Duodenal mucosa (tissue), 2 donors: ENCODE data around the gene TNNT1.
A peak's percentile ranks its signal among the peaks of the same experiment; 100 is the strongest.
"Not testable (repeated sequence)": the region's sequence is repeated elsewhere in the genome, so short reads cannot be mapped to it uniquely, and the experiment has no call there.

ENCODE experiments used
- H3K27ac ChIP-seq: one replicate; pipeline ENCODE4 v1.7.0; 2013; ENCODE audit warnings: low read depth, low read length
- H3K27me3 ChIP-seq, 2 donors: one replicate each; pipeline ENCODE4 v1.7.0; 2013; ENCODE audit warnings: low read length in 2 of 2, control low read depth in 1 of 2; ENCODE audit not compliant: insufficient read depth in 2 of 2, control insufficient read depth in 1 of 2
- H3K36me3 ChIP-seq, 2 donors: one replicate each; pipeline ENCODE4 v1.7.0; 2013; ENCODE audit warnings: low read length in 2 of 2, control low read depth in 1 of 2; ENCODE audit not compliant: insufficient read depth in 2 of 2, control insufficient read depth in 1 of 2
- H3K4me1 ChIP-seq, 2 donors: one replicate each; pipeline ENCODE4 v1.7.0; 2013; ENCODE audit warnings: low read length in 2 of 2, control low read depth in 1 of 2; ENCODE audit not compliant: insufficient read depth in 2 of 2, control insufficient read depth in 1 of 2
- H3K4me3 ChIP-seq, 2 donors: one replicate each; pipeline ENCODE4 v1.7.0; 2013; ENCODE audit warnings: low read length in 2 of 2, low read depth in 1 of 2
- H3K9ac ChIP-seq, 2 donors: one replicate each; pipeline ENCODE4 v1.7.0; 2013; ENCODE audit warnings: low read length in 2 of 2, low read depth in 1 of 2
- H3K9me3 ChIP-seq, 2 donors: one replicate each; pipeline ENCODE4 v1.7.0; 2013; ENCODE audit warnings: low read length in 2 of 2, control low read depth in 1 of 2; ENCODE audit not compliant: control insufficient read depth in 1 of 2

Gene TNNT1

GRCh38 chr19:55172318-55172717 is 23.3 kb upstream of the TNNT1 start:
- not testable (repeated sequence) for H3K36me3 ChIP-seq, H3K9me3 ChIP-seq, H3K4me3 ChIP-seq, H3K4me1 ChIP-seq, H3K9ac ChIP-seq, H3K27ac ChIP-seq
- H3K27me3 ChIP-seq: peaks cover 38 to 50% of the 10 kb centered on the region in 2 donors

GRCh38 chr19:55171440-55171839 is 22.4 kb upstream of the TNNT1 start:
- Histone ChIP-seq H3K9me3 (no peaks in the 10 kb centered on the region), H3K27me3 (peaks cover 44 to 46% of the 10 kb centered on the region in 2 donors), H3K36me3 (no peaks in the 10 kb centered on the region), H3K4me1 (peaks cover 0 to 3% of the 10 kb centered on the region in 2 donors), H3K4me3 (no peak overlapping the region), H3K9ac (no peak overlapping the region), H3K27ac (no peak overlapping the region)

GRCh38 chr19:55169136-55169535 is 20.1 kb upstream of the TNNT1 start:
- peaks cover 29 to 35% of the 10 kb centered on the region in 2 donors for H3K27me3 ChIP-seq

GRCh38 chr19:55166530-55167268 is 17.7 kb upstream of the TNNT1 start, which contains the start of gene DNAAF3:
Gene DNAAF3, minus strand, starts transcription at chr19:55166613. Its CDS starts 200 bp downstream, at chr19:55166413.
- Histone ChIP-seq H3K27ac (no peak within 1 kb of the TSS), H3K36me3 (no peaks in the 10 kb centered on the region), H3K9me3 (no peaks in the 10 kb centered on the region), H3K9ac (no peak within 1 kb of the TSS), H3K4me1 (peaks cover 0 to 3% of the 10 kb centered on the region in 2 donors), H3K27me3 (peaks cover 22 to 30% of the 10 kb centered on the region in 2 donors), H3K4me3 (peak within 1 kb of the TSS; percentile 67 to 71)

More at GRCh38 chr19:55169136-55169535, 20.1 kb upstream of the TNNT1 start:
- Histone ChIP-seq H3K36me3 (no peaks in the 10 kb centered on the region), H3K4me1 (peaks cover 3% of the 10 kb centered on the region in 2 donors), H3K27ac (no peak overlapping the region), H3K9me3 (no peaks in the 10 kb centered on the region), H3K9ac (no peak overlapping the region), H3K4me3 (no peak overlapping the region)

- Histone ChIP-seq H3K36me3 (no peaks in the 10 kb centered on the region), H3K4me1 (peaks cover 0 to 3% of the 10 kb centered on the region in 2 donors), H3K4me3 (peak overlapping the region; percentile 67 to 71), H3K27ac (no peak overlapping the region), H3K9ac (no peak overlapping the region), H3K27me3 (peaks cover 23 to 26% of the 10 kb centered on the region in 2 donors), H3K9me3 (no peaks in the 10 kb centered on the region)
These were observed 17.0 kb upstream of the TNNT1 start for GRCh38 chr19:55165952-55166529.

- Histone ChIP-seq H3K4me1 (peaks cover 0 to 14% of the 10 kb centered on the region in 2 donors), H3K9ac (no peak overlapping the region), H3K36me3 (no peaks in the 10 kb centered on the region), H3K9me3 (no peaks in the 10 kb centered on the region), H3K4me3 (no peak overlapping the region), H3K27me3 (peaks cover 14 to 30% of the 10 kb centered on the region in 2 donors), H3K27ac (no peak overlapping the region)
These were observed 12.7 kb upstream of the TNNT1 start for GRCh38 chr19:55161571-55162322.

GRCh38 chr19:55160986-55161365 is 12.0 kb upstream of the TNNT1 start:
- no peak overlapping the region for H3K9ac ChIP-seq
- H3K36me3 ChIP-seq: no peaks in the 10 kb centered on the region
- no peak overlapping the region for H3K4me3 ChIP-seq
- H3K27me3 ChIP-seq: peaks cover 17 to 22% of the 10 kb centered on the region in 2 donors
- H3K27ac ChIP-seq: no peak overlapping the region
- peaks cover 0 to 12% of the 10 kb centered on the region in 2 donors for H3K4me1 ChIP-seq
- no peaks in the 10 kb centered on the region for H3K9me3 ChIP-seq

GRCh38 chr19:55160128-55160985 is 11.4 kb upstream of the TNNT1 start:
- Histone ChIP-seq H3K27me3 (peaks cover 18 to 19% of the 10 kb centered on the region in 2 donors), H3K27ac (no peak overlapping the region), H3K4me3 (no peak overlapping the region)

GRCh38 chr19:55158848-55159749 is 10.1 kb upstream of the TNNT1 start:
- no peak overlapping the region for H3K4me3 ChIP-seq
- H3K4me1 ChIP-seq: peaks cover 0 to 10% of the 10 kb centered on the region in 2 donors
- no peaks in the 10 kb centered on the region for H3K9me3 ChIP-seq
- H3K27ac ChIP-seq: no peak overlapping the region
- H3K9ac ChIP-seq: no peak overlapping the region
- H3K27me3 ChIP-seq: peaks cover 19 to 20% of the 10 kb centered on the region in 2 donors
- no peaks in the 10 kb centered on the region for H3K36me3 ChIP-seq

More at GRCh38 chr19:55160128-55160985, 11.4 kb upstream of the TNNT1 start:
- Histone ChIP-seq H3K4me1 (peaks cover 0 to 10% of the 10 kb centered on the region in 2 donors), H3K9me3 (no peaks in the 10 kb centered on the region), H3K36me3 (no peaks in the 10 kb centered on the region), H3K9ac (no peak overlapping the region)
